ENCODE results near the gene CDS2. TPM values are rescaled to one million over a fixed set of nuclear protein-coding genes. Genes with fewer than 3 reads are reported as not detected.

Gene CDS2
- total RNA-seq, 1 experiment from 2014 or later = 25.7 TPM

- TF ChIP-seq, protein P1, sequence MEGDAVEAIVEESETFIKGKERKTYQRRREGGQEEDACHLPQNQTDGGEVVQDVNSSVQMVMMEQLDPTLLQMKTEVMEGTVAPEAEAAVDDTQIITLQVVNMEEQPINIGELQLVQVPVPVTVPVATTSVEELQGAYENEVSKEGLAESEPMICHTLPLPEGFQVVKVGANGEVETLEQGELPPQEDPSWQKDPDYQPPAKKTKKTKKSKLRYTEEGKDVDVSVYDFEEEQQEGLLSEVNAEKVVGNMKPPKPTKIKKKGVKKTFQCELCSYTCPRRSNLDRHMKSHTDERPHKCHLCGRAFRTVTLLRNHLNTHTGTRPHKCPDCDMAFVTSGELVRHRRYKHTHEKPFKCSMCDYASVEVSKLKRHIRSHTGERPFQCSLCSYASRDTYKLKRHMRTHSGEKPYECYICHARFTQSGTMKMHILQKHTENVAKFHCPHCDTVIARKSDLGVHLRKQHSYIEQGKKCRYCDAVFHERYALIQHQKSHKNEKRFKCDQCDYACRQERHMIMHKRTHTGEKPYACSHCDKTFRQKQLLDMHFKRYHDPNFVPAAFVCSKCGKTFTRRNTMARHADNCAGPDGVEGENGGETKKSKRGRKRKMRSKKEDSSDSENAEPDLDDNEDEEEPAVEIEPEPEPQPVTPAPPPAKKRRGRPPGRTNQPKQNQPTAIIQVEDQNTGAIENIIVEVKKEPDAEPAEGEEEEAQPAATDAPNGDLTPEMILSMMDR (IDR thresholded peaks at IDR 0.05; ENCODE audit: unreplicated experiment) = no peak
- CTCF ChIA-PET = no interaction called here
- Mint-ChIP-seq H3K27me3 (ENCODE audit: unreplicated experiment) (no peaks in the 10 kb centered on the region), H3K9me3 (ENCODE audit: low read depth, unreplicated experiment) (no peaks in the 10 kb centered on the region), H3K4me1 (ENCODE audit: low read depth, unreplicated experiment) (no peaks in the 10 kb centered on the region), H3K4me3 (ENCODE audit: low read depth, unreplicated experiment) (no peak overlapping the region), H3K36me3 (ENCODE audit: insufficient read depth, unreplicated experiment) (peaks cover 8% of the 10 kb centered on the region), H3K27ac (ENCODE audit: unreplicated experiment) (no peak overlapping the region)
- intact Hi-C loops (cut with micrococcal nuclease; ENCODE audit: unreplicated experiment) = no loop called here
- DNase-seq = no peak
- no TSS peak for BruUV-seq (replicated peaks)
Observed at GRCh38 chr20:5178046-5178445, 51.2 kb downstream of the CDS2 start.

- Mint-ChIP-seq H3K36me3 (ENCODE audit: insufficient read depth, unreplicated experiment) (peaks cover 14% of the 10 kb centered on the region), H3K27me3 (ENCODE audit: unreplicated experiment) (no peaks in the 10 kb centered on the region), H3K9me3 (ENCODE audit: low read depth, unreplicated experiment) (no peaks in the 10 kb centered on the region), H3K4me1 (ENCODE audit: low read depth, unreplicated experiment) (no peaks in the 10 kb centered on the region), H3K4me3 (ENCODE audit: low read depth, unreplicated experiment) (no peak overlapping the region), H3K27ac (ENCODE audit: unreplicated experiment) (no peak overlapping the region)
- DNase-seq = no peak
- intact Hi-C loops (cut with micrococcal nuclease; ENCODE audit: unreplicated experiment) = no loop called here
- CTCF ChIA-PET = no interaction called here
- BruUV-seq (replicated peaks) = no TSS peak
- TF ChIP-seq, protein P1 (IDR thresholded peaks at IDR 0.05; ENCODE audit: unreplicated experiment) = no peak
Observed at GRCh38 chr20:5180421-5180820, 53.6 kb downstream of the CDS2 start.

DNA sequence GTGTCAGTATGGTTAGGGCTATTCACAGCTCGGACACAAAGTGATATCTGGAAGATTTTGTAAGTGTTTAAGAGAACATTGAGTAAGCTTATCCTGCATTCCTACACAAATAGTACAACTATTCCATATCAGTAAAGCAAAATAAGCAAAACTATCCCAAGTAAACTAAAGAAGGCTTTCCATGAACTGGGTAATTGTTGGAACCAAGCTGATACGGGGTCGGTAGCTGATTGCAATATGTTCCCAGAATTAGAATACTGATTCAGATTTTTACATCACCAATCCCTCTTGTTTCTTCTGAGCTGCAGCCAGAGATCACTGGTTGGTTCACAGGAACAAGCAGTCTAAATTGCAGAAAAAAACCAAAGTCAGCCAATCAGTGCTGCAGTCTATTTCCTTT is 54.1 kb downstream of the CDS2 start:
- Mint-ChIP-seq H3K4me3 (ENCODE audit: low read depth, unreplicated experiment) (no peak overlapping the region), H3K27ac (ENCODE audit: unreplicated experiment) (no peak overlapping the region), H3K36me3 (ENCODE audit: insufficient read depth, unreplicated experiment) (peaks cover 14% of the 10 kb centered on the region), H3K27me3 (ENCODE audit: unreplicated experiment) (no peaks in the 10 kb centered on the region), H3K4me1 (ENCODE audit: low read depth, unreplicated experiment) (no peaks in the 10 kb centered on the region), H3K9me3 (ENCODE audit: low read depth, unreplicated experiment) (no peaks in the 10 kb centered on the region)
- intact Hi-C loops (cut with micrococcal nuclease; ENCODE audit: unreplicated experiment) = no loop called here
- CTCF ChIA-PET = no interaction called here
- BruUV-seq (replicated peaks) = no TSS peak
- TF ChIP-seq, protein P1 (IDR thresholded peaks at IDR 0.05; ENCODE audit: unreplicated experiment) = no peak
- DNase-seq = no peak

DNA sequence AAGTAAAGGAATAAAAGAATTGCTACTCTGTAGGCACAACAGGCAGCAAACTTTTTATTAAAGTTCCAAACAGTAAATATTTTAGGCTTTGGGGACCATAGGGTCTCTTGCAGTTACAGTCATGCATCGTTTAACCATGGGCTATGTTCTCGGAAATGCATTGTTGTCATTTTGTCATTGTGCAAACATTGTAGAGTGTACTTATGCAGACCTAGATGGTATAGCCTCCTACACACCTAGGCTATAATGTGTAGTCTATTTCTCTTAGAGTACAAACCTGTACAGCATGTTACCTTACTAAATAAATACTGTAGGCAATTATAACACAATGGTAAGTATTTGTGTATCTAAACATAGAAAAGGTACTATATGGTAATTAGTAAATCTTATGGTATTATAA is 54.7 kb downstream of the CDS2 start:
- Mint-ChIP-seq H3K4me3 (ENCODE audit: low read depth, unreplicated experiment) (no peak overlapping the region), H3K27me3 (ENCODE audit: unreplicated experiment) (no peaks in the 10 kb centered on the region), H3K27ac (ENCODE audit: unreplicated experiment) (no peak overlapping the region), H3K9me3 (ENCODE audit: low read depth, unreplicated experiment) (no peaks in the 10 kb centered on the region), H3K4me1 (ENCODE audit: low read depth, unreplicated experiment) (no peaks in the 10 kb centered on the region), H3K36me3 (ENCODE audit: insufficient read depth, unreplicated experiment) (peaks cover 15% of the 10 kb centered on the region)
- no TSS peak for BruUV-seq (replicated peaks)
- no peak for DNase-seq
- TF ChIP-seq, protein P1 (IDR thresholded peaks at IDR 0.05; ENCODE audit: unreplicated experiment) = no peak
- CTCF ChIA-PET = no interaction called here
- intact Hi-C loops (cut with micrococcal nuclease; ENCODE audit: unreplicated experiment) = no loop called here

- no peaks in the 10 kb centered on the region for H3K9me3 Mint-ChIP-seq (ENCODE audit: low read depth, unreplicated experiment)
- H3K4me3 Mint-ChIP-seq (ENCODE audit: low read depth, unreplicated experiment) = no peak overlapping the region
- no TSS peak for BruUV-seq (replicated peaks)
- CTCF ChIA-PET = no interaction called here
- intact Hi-C loops (cut with micrococcal nuclease; ENCODE audit: unreplicated experiment) = no loop called here
- TF ChIP-seq, protein P1 (IDR thresholded peaks at IDR 0.05; ENCODE audit: unreplicated experiment) = no peak
- peaks cover 10% of the 10 kb centered on the region for H3K36me3 Mint-ChIP-seq (ENCODE audit: insufficient read depth, unreplicated experiment)
- no peaks in the 10 kb centered on the region for H3K4me1 Mint-ChIP-seq (ENCODE audit: low read depth, unreplicated experiment)
- H3K27me3 Mint-ChIP-seq (ENCODE audit: unreplicated experiment) = no peaks in the 10 kb centered on the region
- H3K27ac Mint-ChIP-seq (ENCODE audit: unreplicated experiment) = no peak overlapping the region
- DNase-seq = no peak
Observed at GRCh38 chr20:5181958-5182357, 55.1 kb downstream of the CDS2 start.
